Retinal pigment epithelial cell (primary cell): ENCODE results near the gene MSI2.
A peak's percentile ranks its signal among the peaks of the same experiment; 100 is the strongest.

Source experiments
- DNase-seq: peaks from one replicate; pipeline ENCODE4 v3.0.0-alpha.2; 2010; ENCODE audit warnings: low read depth
- H3K4me3 ChIP-seq: 2 replicates; pipeline ENCODE4 v1.5.1; 2011; ENCODE audit warnings: mild to moderate bottlenecking, low read length, control low read depth, moderate library complexity
- CTCF ChIP-seq: conservative IDR thresholded peaks from 2 replicates; pipeline ENCODE4 v1.5.1; 2011; ENCODE audit warnings: low read depth, low read length, control low read depth, inconsistent platforms

Gene MSI2

GRCh38 chr17:57552114-57552624 is 295.8 kb downstream of the MSI2 start:
- peak; percentile 81 for DNase-seq

GRCh38 chr17:57553526-57553925 is 297.2 kb downstream of the MSI2 start:
- TF ChIP-seq CTCF: no peak
- H3K4me3 ChIP-seq: peak overlapping the region; percentile 17
- DNase-seq: no peak

More at GRCh38 chr17:57552114-57552624, 295.8 kb downstream of the MSI2 start:
- H3K4me3 ChIP-seq: no peak overlapping the region
- peak; percentile 96 for TF ChIP-seq CTCF

- peak; percentile 96 for DNase-seq
- peak overlapping the region; percentile 17 for H3K4me3 ChIP-seq
- no peak for TF ChIP-seq CTCF
Observed at GRCh38 chr17:57553991-57554825, 297.9 kb downstream of the MSI2 start.

GRCh38 chr17:57554826-57555635 is 298.7 kb downstream of the MSI2 start:
- DNase-seq: no peak
- no peak overlapping the region for H3K4me3 ChIP-seq
- TF ChIP-seq CTCF: no peak

GRCh38 chr17:57555636-57556175 is 299.4 kb downstream of the MSI2 start:
- DNase-seq: no peak
- TF ChIP-seq CTCF: no peak
- no peak overlapping the region for H3K4me3 ChIP-seq

- DNase-seq: no peak
- no peak overlapping the region for H3K4me3 ChIP-seq
- no peak for TF ChIP-seq CTCF
Observed at GRCh38 chr17:57556320-57556719, 300.0 kb downstream of the MSI2 start.
